Endodermal cell (in vitro differentiated cells): ENCODE measurements around the gene IQGAP2. TPM values are rescaled to one million over a fixed set of nuclear protein-coding genes. Genes with fewer than 3 reads are reported as not detected.

ENCODE experiments used
- DNase-seq: peaks from one replicate; pipeline ENCODE4 v3.0.0-alpha.2; 2017
- H3K27ac ChIP-seq: 2 replicates; pipeline ENCODE4 v1.5.1; 2013; ENCODE audit warnings: mild to moderate bottlenecking, low read depth, low read length, moderate library complexity
- H3K27me3 ChIP-seq: 2 replicates; pipeline ENCODE4 v1.6.1; 2013; ENCODE audit warnings: mild to moderate bottlenecking, low read length, moderate library complexity; ENCODE audit not compliant: insufficient read depth, control insufficient read depth, poor library complexity, severe bottlenecking
- H3K36me3 ChIP-seq: 2 replicates; pipeline ENCODE4 v1.7.0; 2013; ENCODE audit warnings: mild to moderate bottlenecking, low read length, moderate library complexity; ENCODE audit not compliant: control insufficient read depth, insufficient read depth
- H3K4me1 ChIP-seq: one replicate; pipeline ENCODE4 v1.7.0; 2013; ENCODE audit warnings: low read length; ENCODE audit not compliant: control insufficient read depth, insufficient read depth
- H3K4me3 ChIP-seq: 2 replicates; pipeline ENCODE4 v1.5.1; 2013; ENCODE audit warnings: mild to moderate bottlenecking, low read length, moderate library complexity
- H3K9ac ChIP-seq: 2 replicates; pipeline ENCODE4 v1.6.1; 2013; ENCODE audit warnings: mild to moderate bottlenecking, low read length, moderate library complexity; ENCODE audit not compliant: poor library complexity, severe bottlenecking; ENCODE audit errors: extremely low read depth
- H3K9me3 ChIP-seq: 2 replicates; pipeline ENCODE4 v1.6.1; 2013; ENCODE audit warnings: mild to moderate bottlenecking, low read length, moderate library complexity; ENCODE audit not compliant: control insufficient read depth
- H3K27ac Mint-ChIP-seq: 2 replicates; pipeline ENCODE4 v1.8.0; 2020; ENCODE audit warnings: mixed read lengths
- H3K27me3 Mint-ChIP-seq: 2 replicates; pipeline ENCODE4 v1.8.0; 2021; ENCODE audit warnings: mild to moderate bottlenecking, mixed read lengths; ENCODE audit not compliant: insufficient read depth
- H3K36me3 Mint-ChIP-seq: 2 replicates; pipeline ENCODE4 v1.8.0; 2020; ENCODE audit warnings: low read depth, mixed read lengths
- H3K4me1 Mint-ChIP-seq: 2 replicates; pipeline ENCODE4 v1.8.0; 2020; ENCODE audit warnings: mixed read lengths
- H3K4me3 Mint-ChIP-seq: 2 replicates; pipeline ENCODE4 v1.8.0; 2020; ENCODE audit warnings: mild to moderate bottlenecking, moderate library complexity, mixed read lengths
- H3K9me3 Mint-ChIP-seq: 2 replicates; pipeline ENCODE4 v1.8.0; 2020; ENCODE audit warnings: mild to moderate bottlenecking, mixed read lengths
- WGBS, 2 experiments: methylation state at CpG; one replicate each; pipeline versions ENCODE4 v1.1.5 to v1.1.7; 2013; ENCODE audit warnings: missing lambda C conversion rate in 2 of 2, mixed read lengths in 1 of 2; ENCODE audit not compliant: insufficient coverage in 1 of 2, insufficient read length in 1 of 2; 5-methylcytosine and 5-hydroxymethylcytosine counted together
- total RNA-seq, 2 donors: library from RNA; stranded (reverse); fragmentation: NEBNext Ultra II Directional in 1 of 2; extraction: Animal tissue kit (Norgen Biotek cat#: 25700) in 1 of 2; gene quantifications; 2 replicates in 1 of 2; 3 replicates in 1 of 2; pipeline ENCODE4 v1.2.1, GENCODE V29; 2021
- TF ChIP-seq, protein P1 (sequence below): fragments of 200-600 bp; sonication (generic); conservative IDR thresholded peaks from 2 replicates; pipeline ENCODE4 v1.5.0; 2021; ENCODE audit warnings: antibody characterized with exemption, mild to moderate bottlenecking

The IQGAP2 gene
- total RNA-seq, 2 donors from 2014 or later = 8.3 to 19.4 TPM

- no peak for DNase-seq
- Histone ChIP-seq H3K27me3 (no peaks in the 10 kb centered on the region), H3K9ac (no peak overlapping the region), H3K36me3 (no peaks in the 10 kb centered on the region), H3K4me1 (no peaks in the 10 kb centered on the region), H3K4me3 (no peak overlapping the region), H3K27ac (no peak overlapping the region), H3K9me3 (no peaks in the 10 kb centered on the region)
- peaks cover 10% of the 10 kb centered on the region for H3K27me3 Mint-ChIP-seq
- H3K4me3 Mint-ChIP-seq = no peak overlapping the region
- H3K36me3 Mint-ChIP-seq = no peaks in the 10 kb centered on the region
- H3K9me3 Mint-ChIP-seq = no peaks in the 10 kb centered on the region
- H3K27ac Mint-ChIP-seq = no peak overlapping the region
- TF ChIP-seq, protein P1, sequence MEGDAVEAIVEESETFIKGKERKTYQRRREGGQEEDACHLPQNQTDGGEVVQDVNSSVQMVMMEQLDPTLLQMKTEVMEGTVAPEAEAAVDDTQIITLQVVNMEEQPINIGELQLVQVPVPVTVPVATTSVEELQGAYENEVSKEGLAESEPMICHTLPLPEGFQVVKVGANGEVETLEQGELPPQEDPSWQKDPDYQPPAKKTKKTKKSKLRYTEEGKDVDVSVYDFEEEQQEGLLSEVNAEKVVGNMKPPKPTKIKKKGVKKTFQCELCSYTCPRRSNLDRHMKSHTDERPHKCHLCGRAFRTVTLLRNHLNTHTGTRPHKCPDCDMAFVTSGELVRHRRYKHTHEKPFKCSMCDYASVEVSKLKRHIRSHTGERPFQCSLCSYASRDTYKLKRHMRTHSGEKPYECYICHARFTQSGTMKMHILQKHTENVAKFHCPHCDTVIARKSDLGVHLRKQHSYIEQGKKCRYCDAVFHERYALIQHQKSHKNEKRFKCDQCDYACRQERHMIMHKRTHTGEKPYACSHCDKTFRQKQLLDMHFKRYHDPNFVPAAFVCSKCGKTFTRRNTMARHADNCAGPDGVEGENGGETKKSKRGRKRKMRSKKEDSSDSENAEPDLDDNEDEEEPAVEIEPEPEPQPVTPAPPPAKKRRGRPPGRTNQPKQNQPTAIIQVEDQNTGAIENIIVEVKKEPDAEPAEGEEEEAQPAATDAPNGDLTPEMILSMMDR = no peak
- WGBS, 2 experiments = 95 to 100% methylated on average over 1 to 4 of the region's 4 CpGs
- peaks cover 36% of the 10 kb centered on the region for H3K4me1 Mint-ChIP-seq
These were observed 19.1 kb downstream of the IQGAP2 start for GRCh38 chr5:76422227-76422626.

DNA sequence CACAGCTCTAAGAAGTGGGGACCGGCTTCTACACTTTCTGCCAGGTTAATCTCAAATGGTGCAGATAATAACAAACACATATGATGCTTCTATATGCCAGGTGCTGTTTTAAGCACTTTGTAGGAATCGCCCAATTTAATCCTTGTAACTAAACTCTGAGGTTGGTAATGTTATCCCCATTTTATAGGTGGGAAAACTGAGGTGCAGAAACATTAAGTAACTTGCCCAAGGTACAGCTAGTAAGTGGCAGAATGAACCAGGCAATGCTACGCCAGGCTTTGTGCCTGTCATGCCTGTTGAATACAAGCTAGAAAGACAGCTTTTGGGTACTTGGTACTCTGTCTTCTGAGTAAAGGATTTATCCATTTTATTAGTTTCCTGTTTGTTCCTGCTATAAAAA is 19.7 kb downstream of the IQGAP2 start:
- Histone ChIP-seq H3K36me3 (no peaks in the 10 kb centered on the region), H3K27me3 (no peaks in the 10 kb centered on the region), H3K27ac (no peak overlapping the region), H3K4me1 (no peaks in the 10 kb centered on the region), H3K9me3 (no peaks in the 10 kb centered on the region), H3K4me3 (no peak overlapping the region), H3K9ac (no peak overlapping the region)
- TF ChIP-seq, protein P1 = no peak
- H3K27me3 Mint-ChIP-seq = peaks cover 10% of the 10 kb centered on the region
- peaks cover 41% of the 10 kb centered on the region for H3K4me1 Mint-ChIP-seq
- no peak for DNase-seq
- no peaks in the 10 kb centered on the region for H3K36me3 Mint-ChIP-seq
- WGBS, 2 experiments = 91 to 93% methylated on average over 3 of the region's 3 CpGs
- no peak overlapping the region for H3K27ac Mint-ChIP-seq
- no peaks in the 10 kb centered on the region for H3K9me3 Mint-ChIP-seq
- no peak overlapping the region for H3K4me3 Mint-ChIP-seq

GRCh38 chr5:76425146-76425545 is 22.1 kb downstream of the IQGAP2 start:
- H3K36me3 Mint-ChIP-seq = no peaks in the 10 kb centered on the region
- H3K4me3 Mint-ChIP-seq = no peak overlapping the region
- H3K9me3 Mint-ChIP-seq = no peaks in the 10 kb centered on the region
- H3K9ac ChIP-seq = no peak overlapping the region
- DNase-seq = no peak
- WGBS, 2 experiments = 85 to 90% methylated on average over 4 of the region's 4 CpGs
- H3K4me3 ChIP-seq = no peak overlapping the region
- H3K27ac ChIP-seq = no peak overlapping the region
- H3K27me3 ChIP-seq = no peaks in the 10 kb centered on the region
- H3K9me3 ChIP-seq = no peaks in the 10 kb centered on the region
- peaks cover 10% of the 10 kb centered on the region for H3K27me3 Mint-ChIP-seq
- no peak overlapping the region for H3K27ac Mint-ChIP-seq
- H3K4me1 ChIP-seq = no peaks in the 10 kb centered on the region
- no peaks in the 10 kb centered on the region for H3K36me3 ChIP-seq
- TF ChIP-seq, protein P1 = no peak
- H3K4me1 Mint-ChIP-seq = peaks cover 46% of the 10 kb centered on the region
